SK-N-MC (cell line): Measurements from ENCODE around the gene FASTKD1.
A peak's percentile ranks its signal among the peaks of the same experiment; 100 is the strongest.
"Not testable (repeated sequence)": the region's sequence is repeated elsewhere in the genome, so short reads cannot be mapped to it uniquely, and the experiment has no call there.

ENCODE experiments used
- DNase-seq: peaks from one replicate; pipeline ENCODE4 v3.0.0-alpha.2; 2011; ENCODE audit warnings: low read depth, low spot score
- H3K27ac ChIP-seq: fragments of 200-600 bp; sonication (generic); 2 replicates; pipeline ENCODE4 v1.5.1; 2016; ENCODE audit warnings: mixed run types
- H3K36me3 ChIP-seq: fragments of 200-600 bp; sonication (generic); 2 replicates; pipeline ENCODE4 v1.6.1; 2017; ENCODE audit warnings: antibody characterized with exemption, low read length, mixed read lengths; ENCODE audit not compliant: insufficient read depth
- H3K4me3 ChIP-seq: fragments of 200-600 bp; sonication (generic); 2 replicates; pipeline ENCODE4 v1.5.1; 2016
- H3K9ac ChIP-seq: fragments of 200-600 bp; sonication (generic); 2 replicates; pipeline ENCODE4 v1.8.0; 2017; ENCODE audit warnings: mixed run types, mixed read lengths; ENCODE audit not compliant: insufficient read length
- H3K9me3 ChIP-seq: fragments of 200-600 bp; sonication (generic); 2 replicates; pipeline ENCODE4 v1.6.1; 2017; ENCODE audit warnings: low read depth, mild to moderate bottlenecking, antibody characterized with exemption, low read length, moderate library complexity, mixed read lengths
- EZH2 ChIP-seq: fragments of 200-600 bp; sonication (generic); IDR thresholded peaks from one replicate; pipeline ENCODE4 v1.6.1; 2017; ENCODE audit warnings: antibody characterized with exemption
- FOXP2 ChIP-seq: optimal IDR thresholded peaks from 2 replicates; pipeline ENCODE3; 2011; ENCODE audit warnings: mild to moderate bottlenecking, moderate library complexity; ENCODE audit not compliant: insufficient read depth; ENCODE audit errors: extremely low read length, control extremely low read depth
- POLR2AphosphoS5 ChIP-seq: IDR thresholded peaks from 2 replicates; pipeline ENCODE4 v1.6.1; 2012; ENCODE audit warnings: mild to moderate bottlenecking, low read depth, low read length, borderline replicate concordance

Gene FASTKD1

GRCh38 chr2:169598982-169599381, 25.3 kb upstream of the FASTKD1 start:
- Histone ChIP-seq H3K4me3 (no peak overlapping the region), H3K27ac (no peak overlapping the region), H3K9ac (no peak overlapping the region), H3K9me3 (no peaks in the 10 kb centered on the region), H3K36me3 (peaks cover 6% of the 10 kb centered on the region)
- TF ChIP-seq POLR2AphosphoS5, result no peak
- TF ChIP-seq EZH2, result no peak
- TF ChIP-seq FOXP2, result no peak
- no peak for DNase-seq

GRCh38 chr2:169596546-169596945, 22.9 kb upstream of the FASTKD1 start:
- not testable (repeated sequence) for H3K36me3 ChIP-seq, H3K27ac ChIP-seq, H3K9me3 ChIP-seq, H3K9ac ChIP-seq, DNase-seq, H3K4me3 ChIP-seq

- H3K9ac ChIP-seq, result no peak overlapping the region
- H3K27ac ChIP-seq, result no peak overlapping the region
- no peaks in the 10 kb centered on the region; the same call in 1 of the 2 replicates for H3K9me3 ChIP-seq
- H3K36me3 ChIP-seq, result no peaks in the 10 kb centered on the region
- no peak for DNase-seq
- no peak for TF ChIP-seq FOXP2
- no peak for TF ChIP-seq EZH2
- TF ChIP-seq POLR2AphosphoS5, result no peak
- H3K4me3 ChIP-seq, result no peak overlapping the region
Measured at GRCh38 chr2:169590804-169591203, 17.1 kb upstream of the FASTKD1 start.

- peak overlapping the region; percentile 99 for H3K4me3 ChIP-seq
- peaks cover 3% of the 10 kb centered on the region; the same call in 1 of the 2 replicates for H3K9me3 ChIP-seq
- TF ChIP-seq EZH2, result no peak
- TF ChIP-seq POLR2AphosphoS5, result no peak
- TF ChIP-seq FOXP2, result no peak
- peaks cover 3% of the 10 kb centered on the region; the same call in 1 of the 2 replicates for H3K36me3 ChIP-seq
- DNase-seq, result no peak
- H3K9ac ChIP-seq, result peak overlapping the region; percentile 98
- H3K27ac ChIP-seq, result peak overlapping the region; percentile 31; the same call in 1 of the 2 replicates
Measured at GRCh38 chr2:169585673-169586072, 12.0 kb upstream of the FASTKD1 start.

GRCh38 chr2:169584005-169584877, 10.6 kb upstream of the FASTKD1 start, which contains the start of gene PPIG:
Gene PPIG, plus strand, starts transcription at chr2:169584351. Its CDS starts 19,691 bp downstream, at chr2:169604042.
- peak; percentile 78 for DNase-seq

GRCh38 chr2:169583518-169583917, 9.9 kb upstream of the FASTKD1 start:
- Histone ChIP-seq H3K4me3 (peak overlapping the region; percentile 99; the same call in 1 of the 2 replicates), H3K9ac (no peak overlapping the region), H3K27ac (peak overlapping the region; percentile 96)

More at GRCh38 chr2:169584005-169584877, 10.6 kb upstream of the FASTKD1 start, which contains the start of gene PPIG:
- TF ChIP-seq FOXP2, result peak; percentile 24
- TF ChIP-seq POLR2AphosphoS5, result peak; percentile 79
- no peak for TF ChIP-seq EZH2
- Histone ChIP-seq H3K9me3 (peaks cover 3% of the 10 kb centered on the region; the same call in 1 of the 2 replicates), H3K9ac (peak within 1 kb of the TSS; percentile 98), H3K27ac (peak within 1 kb of the TSS; percentile 96), H3K36me3 (peaks cover 3% of the 10 kb centered on the region; the same call in 1 of the 2 replicates), H3K4me3 (peak within 1 kb of the TSS; percentile 99)

GRCh38 chr2:169582552-169583266, 9.0 kb upstream of the FASTKD1 start:
- H3K36me3 ChIP-seq, H3K27ac ChIP-seq, H3K9me3 ChIP-seq, H3K9ac ChIP-seq, DNase-seq, H3K4me3 ChIP-seq: not testable (repeated sequence)

More at GRCh38 chr2:169583518-169583917, 9.9 kb upstream of the FASTKD1 start:
- TF ChIP-seq POLR2AphosphoS5 (no peak), FOXP2 (no peak), EZH2 (no peak)
- no peak for DNase-seq
- H3K9me3 ChIP-seq, result peaks cover 3% of the 10 kb centered on the region; the same call in 1 of the 2 replicates
- H3K36me3 ChIP-seq, result peaks cover 3% of the 10 kb centered on the region; the same call in 1 of the 2 replicates

- H3K4me3 ChIP-seq, result no peak overlapping the region
- DNase-seq, result no peak
- no peak overlapping the region for H3K27ac ChIP-seq
- no peak overlapping the region for H3K9ac ChIP-seq
- H3K36me3 ChIP-seq, result peaks cover 3% of the 10 kb centered on the region; the same call in 1 of the 2 replicates
- TF ChIP-seq POLR2AphosphoS5 (no peak), FOXP2 (no peak), EZH2 (no peak)
- H3K9me3 ChIP-seq, result peaks cover 3% of the 10 kb centered on the region; the same call in 1 of the 2 replicates
Measured at GRCh38 chr2:169579044-169579443, 5.4 kb upstream of the FASTKD1 start.

GRCh38 chr2:169575264-169575663, 1.6 kb upstream of the FASTKD1 start:
- H3K36me3 ChIP-seq, H3K9ac ChIP-seq, H3K27ac ChIP-seq, H3K4me3 ChIP-seq, H3K9me3 ChIP-seq, DNase-seq: not testable (repeated sequence)

GRCh38 chr2:169574539-169574938, 874 bp upstream of the FASTKD1 start:
- not testable (repeated sequence) for H3K9me3 ChIP-seq, H3K36me3 ChIP-seq, H3K9ac ChIP-seq, H3K4me3 ChIP-seq, DNase-seq, H3K27ac ChIP-seq
